BLaER1 treated with 17β-estradiol and CSF1 and Interleukin-3, amounts not matched to agents 10 nM and 100 nM (cell line): ENCODE data around the gene TMC4.
"Not testable (repeated sequence)": the region's sequence is repeated elsewhere in the genome, so short reads cannot be mapped to it uniquely, and the experiment has no call there.

Experiments used
- H3K27ac ChIP-seq, 11 experiments: shearing (Covaris generic); formaldehyde crosslinking; 2 replicates each; pipeline ENCODE4 v1.8.1; 2022
- H3K27me3 ChIP-seq, 11 experiments: shearing (Covaris generic); formaldehyde crosslinking; 2 replicates each; pipeline ENCODE4 v1.8.1; 2022
- H3K36me3 ChIP-seq, 11 experiments: shearing (Covaris generic); formaldehyde crosslinking; 2 replicates each; pipeline ENCODE4 v1.8.1; 2022
- H3K4me1 ChIP-seq, 10 experiments: shearing (Covaris generic); formaldehyde crosslinking; 2 replicates each; pipeline ENCODE4 v1.8.1; 2022
- H3K4me2 ChIP-seq, 11 experiments: shearing (Covaris generic); formaldehyde crosslinking; 2 replicates each; pipeline ENCODE4 v1.8.1; 2022
- H3K4me3 ChIP-seq, 10 experiments: shearing (Covaris generic); formaldehyde crosslinking; 2 replicates each; pipeline ENCODE4 v1.8.1; 2022
- H3K9ac ChIP-seq, 11 experiments: shearing (Covaris generic); formaldehyde crosslinking; 2 replicates each; pipeline ENCODE4 v1.8.1; 2022
- H3K9me3 ChIP-seq, 11 experiments: shearing (Covaris generic); formaldehyde crosslinking; replicated peaks in 1 of 11; 2 replicates each; pipeline ENCODE4 v1.8.1; 2022
- H4K20me1 ChIP-seq, 11 experiments: shearing (Covaris generic); formaldehyde crosslinking; 2 replicates each; pipeline ENCODE4 v1.8.1; 2022
- Cebpa-rat ChIP-seq, 11 experiments: shearing (Covaris generic); IDR thresholded peaks; 2 replicates each; pipeline ENCODE4 v1.8.1; 2022

Gene TMC4

DNA sequence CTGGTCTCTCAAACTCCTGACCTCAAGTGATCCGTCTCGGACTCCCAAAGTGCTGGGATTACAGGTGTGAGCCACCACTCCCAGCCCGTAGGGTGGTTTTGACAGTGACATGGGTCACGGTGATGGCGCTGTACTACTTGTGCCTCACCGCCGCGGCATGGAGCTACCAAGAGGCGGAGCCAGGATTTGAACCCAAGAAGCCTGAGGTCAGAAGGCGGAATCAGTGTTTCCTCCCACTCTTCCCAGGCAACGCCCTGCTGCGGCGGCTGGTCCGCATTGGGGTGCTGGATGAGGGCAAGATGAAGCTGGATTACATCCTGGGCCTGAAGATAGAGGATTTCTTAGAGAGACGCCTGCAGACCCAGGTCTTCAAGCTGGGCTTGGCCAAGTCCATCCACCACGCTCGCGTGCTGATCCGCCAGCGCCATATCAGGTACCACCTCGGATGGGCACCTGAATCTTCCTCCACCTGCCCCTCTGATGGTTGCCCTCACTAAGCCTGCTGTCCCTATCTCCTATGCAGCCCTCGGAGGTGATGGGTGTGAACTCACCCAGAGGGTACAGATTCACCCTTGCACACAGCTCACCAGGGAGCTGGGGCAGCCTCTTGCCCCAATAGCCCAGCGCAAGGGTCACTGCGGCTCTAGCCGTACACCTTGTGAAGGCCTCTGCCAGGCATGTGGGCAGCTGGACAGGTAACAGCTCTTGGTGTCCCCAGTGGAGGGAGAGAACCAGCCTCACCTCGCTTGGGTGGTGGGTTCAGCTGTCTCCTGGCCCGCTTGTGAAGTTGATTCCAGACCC, 33.3 kb upstream of the TMC4 start:
- H3K4me2 ChIP-seq: peak overlapping the region; percentile 87 to 99 (median 97)
- H3K36me3 ChIP-seq: peaks cover 66 to 91% (median 83%) of the 10 kb centered on the region in 11 experiments
- no peaks in the 10 kb centered on the region; a peak in 1 of 22 replicates for H3K9me3 ChIP-seq
- peaks cover 63 to 98% (median 89%) of the 10 kb centered on the region in 10 experiments for H3K4me1 ChIP-seq
- peak overlapping the region; percentile 91 to 99 (median 97) for H3K9ac ChIP-seq
- peaks cover 28 to 100% (median 62%) of the 10 kb centered on the region in 11 experiments; a peak in 21 of 22 replicates for H4K20me1 ChIP-seq
- TF ChIP-seq Cebpa-rat (IDR thresholded peaks at IDR 0.05): no peak
- H3K4me3 ChIP-seq: peak overlapping the region; percentile 30 to 98 (median 93); a peak in 19 of 20 replicates
- no peaks in the 10 kb centered on the region for H3K27me3 ChIP-seq
- peak overlapping the region; percentile 94 to 100 (median 97) for H3K27ac ChIP-seq

DNA sequence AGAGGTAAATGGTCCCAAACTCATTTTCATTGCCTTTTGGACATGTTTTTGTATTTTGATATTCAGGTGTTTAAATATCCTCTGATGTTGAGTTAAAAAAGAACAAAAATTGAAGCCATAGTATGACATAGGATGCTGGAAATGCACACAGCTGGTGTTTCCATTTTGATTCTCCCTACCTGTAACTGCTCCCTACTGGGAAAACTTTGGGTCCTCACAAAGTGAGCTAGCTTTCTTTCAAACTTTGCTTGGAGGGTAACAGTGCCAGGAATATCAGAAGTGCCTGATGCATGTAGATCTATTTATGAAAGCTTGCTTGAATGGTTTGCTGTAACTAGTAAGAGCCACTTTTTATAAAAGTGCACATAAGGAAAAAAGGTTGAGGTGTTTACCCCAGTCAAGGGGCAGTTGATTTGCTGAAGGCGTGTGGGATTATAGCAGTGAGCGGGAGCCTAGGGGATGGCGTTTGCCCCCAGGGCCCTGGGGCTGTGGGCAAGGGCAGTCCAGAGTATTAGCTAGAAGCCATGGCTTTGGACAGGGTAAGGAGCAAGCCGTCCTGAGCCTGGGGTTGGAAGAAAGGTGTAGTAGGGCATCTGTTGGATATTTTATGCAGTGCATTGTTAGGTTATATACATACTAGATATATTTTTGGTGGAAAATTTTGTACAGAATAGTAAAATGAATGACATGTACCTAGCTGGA, 32.0 kb upstream of the TMC4 start:
- peak overlapping the region; percentile 81 to 98 (median 96); a peak in 19 of 20 replicates for H3K4me3 ChIP-seq

DNA sequence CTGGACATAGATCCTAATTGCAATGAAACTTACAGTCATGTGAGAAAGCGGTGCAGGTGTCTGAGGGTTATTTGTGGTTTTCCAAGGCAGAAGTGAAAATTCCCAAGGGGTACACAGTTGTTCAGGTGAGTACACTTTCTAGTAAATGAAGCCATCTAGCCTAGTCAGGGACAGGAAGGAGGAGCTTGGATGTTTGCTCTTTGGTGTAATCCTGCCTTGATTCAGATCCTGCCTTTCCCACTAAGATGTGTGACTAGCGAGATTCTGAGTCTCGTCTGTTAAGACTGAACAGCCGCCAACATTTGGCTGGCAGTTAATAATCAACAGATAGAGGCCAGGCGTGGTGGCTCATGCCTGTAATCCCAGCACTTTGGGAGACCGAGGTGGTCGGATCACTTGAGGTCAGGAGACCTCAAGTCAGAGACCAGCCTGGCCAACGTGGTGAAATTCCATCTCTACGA, 30.2 kb upstream of the TMC4 start:
- TF ChIP-seq Cebpa-rat (IDR thresholded peaks at IDR 0.05): no peak
- Histone ChIP-seq H3K4me1 (peaks cover 49 to 75% (median 68%) of the 10 kb centered on the region in 10 experiments), H3K9me3 (no peaks in the 10 kb centered on the region; a peak in 1 of 22 replicates), H3K9ac (peak overlapping the region; percentile 91 to 99 (median 97)), H3K4me3 (peak overlapping the region; percentile 81 to 98 (median 96)), H3K27me3 (no peaks in the 10 kb centered on the region), H3K36me3 (peaks cover 66 to 77% (median 68%) of the 10 kb centered on the region in 11 experiments), H3K4me2 (peak overlapping the region; percentile 87 to 99 (median 97)), H4K20me1 (peaks cover 33 to 74% (median 64%) of the 10 kb centered on the region in 11 experiments; a peak in 21 of 22 replicates), H3K27ac (peak overlapping the region; percentile 95 to 100 (median 97))

More for the DNA sequence above, 32.0 kb upstream of the TMC4 start:
- Histone ChIP-seq H3K4me1 (peaks cover 52 to 88% (median 79%) of the 10 kb centered on the region in 10 experiments), H4K20me1 (peaks cover 33 to 91% (median 64%) of the 10 kb centered on the region in 11 experiments; a peak in 21 of 22 replicates), H3K36me3 (peaks cover 68 to 86% (median 82%) of the 10 kb centered on the region in 11 experiments), H3K27ac (peak overlapping the region; percentile 30 to 100 (median 97); a peak in 19 of 22 replicates), H3K9me3 (no peaks in the 10 kb centered on the region; a peak in 1 of 22 replicates), H3K9ac (peak overlapping the region; percentile 91 to 99 (median 97)), H3K27me3 (no peaks in the 10 kb centered on the region), H3K4me2 (peak overlapping the region; percentile 87 to 99 (median 97))
- TF ChIP-seq Cebpa-rat (IDR thresholded peaks at IDR 0.05): no peak

DNA sequence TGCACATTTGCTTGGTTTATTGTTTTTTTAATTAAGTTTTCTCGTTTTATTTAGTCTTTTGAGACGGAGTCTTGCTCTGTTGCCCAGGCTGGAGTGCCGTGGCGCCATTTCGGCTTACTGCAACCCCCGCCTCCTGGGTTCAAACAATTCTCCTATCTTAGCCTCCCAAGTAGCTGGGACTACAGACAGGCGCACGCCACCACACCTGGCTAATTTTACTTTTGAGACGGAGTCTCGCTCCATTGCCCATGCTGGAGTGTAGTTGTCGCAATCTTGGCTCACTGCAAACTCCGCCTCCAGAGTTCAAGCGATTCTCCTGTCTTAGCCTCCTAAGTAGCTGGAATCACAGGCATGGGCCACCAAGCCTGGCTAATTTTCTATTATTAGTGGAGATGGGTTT, 29.0 kb upstream of the TMC4 start:
- Histone ChIP-seq H3K4me2 (peak overlapping the region; percentile 87 to 99 (median 97)), H3K9ac (peak overlapping the region; percentile 91 to 99 (median 97)), H3K9me3 (no peaks in the 10 kb centered on the region; a peak in 1 of 22 replicates), H3K27ac (peak overlapping the region; percentile 95 to 100 (median 97)), H3K4me3 (peak overlapping the region; percentile 81 to 98 (median 96)), H3K36me3 (peaks cover 59 to 79% (median 68%) of the 10 kb centered on the region in 11 experiments), H3K4me1 (peaks cover 53 to 63% (median 61%) of the 10 kb centered on the region in 10 experiments), H3K27me3 (no peaks in the 10 kb centered on the region), H4K20me1 (peaks cover 33 to 62% (median 60%) of the 10 kb centered on the region in 11 experiments; a peak in 21 of 22 replicates)
- TF ChIP-seq Cebpa-rat (IDR thresholded peaks at IDR 0.05): peak in 2 of 11 experiments; percentile 32 to 38; a peak in 1 of 22 replicates

DNA sequence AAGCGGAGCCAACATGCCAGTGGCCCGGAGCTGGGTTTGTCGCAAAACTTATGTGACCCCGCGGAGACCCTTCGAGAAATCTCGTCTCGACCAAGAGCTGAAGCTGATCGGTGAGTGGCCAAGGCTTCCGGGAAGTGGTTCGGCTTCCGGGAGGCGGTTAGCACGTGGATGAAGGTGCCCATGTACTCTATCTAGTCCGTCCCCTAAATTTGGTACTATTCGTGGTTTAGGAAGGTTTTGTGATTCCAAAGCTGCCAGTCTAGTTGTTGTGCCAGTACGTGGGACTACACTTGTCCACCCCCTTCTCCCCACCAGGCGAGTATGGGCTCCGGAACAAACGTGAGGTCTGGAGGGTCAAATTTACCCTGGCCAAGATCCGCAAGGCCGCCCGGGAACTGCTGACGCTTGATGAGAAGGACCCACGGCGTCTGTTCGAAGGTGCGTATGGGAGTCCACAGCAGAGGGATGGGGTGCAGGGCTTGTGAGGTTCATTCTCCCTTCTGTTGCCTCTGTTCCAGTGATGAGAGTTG, 28.3 kb upstream of the TMC4 start:
- H3K36me3 ChIP-seq: peaks cover 52 to 77% (median 66%) of the 10 kb centered on the region in 11 experiments
- peak overlapping the region; percentile 81 to 98 (median 96) for H3K4me3 ChIP-seq
- H3K9ac ChIP-seq: peak overlapping the region; percentile 91 to 99 (median 97)
- no peaks in the 10 kb centered on the region; a peak in 1 of 22 replicates for H3K9me3 ChIP-seq
- peak overlapping the region; percentile 87 to 99 (median 97) for H3K4me2 ChIP-seq
- TF ChIP-seq Cebpa-rat (IDR thresholded peaks at IDR 0.05): no peak
- H4K20me1 ChIP-seq: peaks cover 33 to 54% (median 52%) of the 10 kb centered on the region in 11 experiments; a peak in 21 of 22 replicates
- no peaks in the 10 kb centered on the region for H3K27me3 ChIP-seq
- H3K4me1 ChIP-seq: peaks cover 53 to 61% (median 53%) of the 10 kb centered on the region in 10 experiments
- peak overlapping the region; percentile 95 to 100 (median 97) for H3K27ac ChIP-seq

DNA sequence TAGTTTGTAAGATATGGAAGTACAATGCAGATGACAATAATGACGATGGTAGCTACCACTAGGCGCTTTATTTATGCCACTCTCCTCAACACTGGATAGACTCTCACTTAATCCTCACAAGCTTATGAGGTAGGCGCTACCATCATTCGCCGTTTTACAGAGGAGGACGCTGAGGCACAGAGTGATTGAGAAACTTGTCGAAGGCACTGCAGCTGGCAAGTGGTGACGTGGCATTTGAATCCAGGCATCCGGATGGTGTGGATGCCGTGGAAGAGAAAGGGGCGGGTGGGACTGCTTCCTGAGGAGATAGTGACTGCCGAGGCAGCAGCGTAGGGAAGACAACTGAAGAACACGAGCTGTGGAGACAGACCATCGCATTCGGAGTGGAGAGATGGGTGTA, 26.4 kb upstream of the TMC4 start:
- H3K36me3 ChIP-seq: peaks cover 46 to 76% (median 61%) of the 10 kb centered on the region in 11 experiments
- peak overlapping the region in 10 of 11 experiments; percentile 95 to 100 (median 98); a peak in 12 of 22 replicates for H3K27ac ChIP-seq
- peak overlapping the region in 1 of 10 experiments; percentile 96; a peak in 1 of 20 replicates for H3K4me3 ChIP-seq
- peak overlapping the region in 10 of 11 experiments; percentile 78 to 98 (median 86); a peak in 18 of 22 replicates for H3K4me2 ChIP-seq
- H3K27me3 ChIP-seq: no peaks in the 10 kb centered on the region
- H3K9ac ChIP-seq: peak overlapping the region; percentile 91 to 99 (median 97); a peak in 16 of 22 replicates
- H3K4me1 ChIP-seq: peaks cover 34 to 61% (median 36%) of the 10 kb centered on the region in 10 experiments
- no peak for TF ChIP-seq Cebpa-rat (IDR thresholded peaks at IDR 0.05)
- H4K20me1 ChIP-seq: peaks cover 33 to 38% (median 35%) of the 10 kb centered on the region in 11 experiments; a peak in 21 of 22 replicates
- no peaks in the 10 kb centered on the region; a peak in 1 of 22 replicates for H3K9me3 ChIP-seq

DNA sequence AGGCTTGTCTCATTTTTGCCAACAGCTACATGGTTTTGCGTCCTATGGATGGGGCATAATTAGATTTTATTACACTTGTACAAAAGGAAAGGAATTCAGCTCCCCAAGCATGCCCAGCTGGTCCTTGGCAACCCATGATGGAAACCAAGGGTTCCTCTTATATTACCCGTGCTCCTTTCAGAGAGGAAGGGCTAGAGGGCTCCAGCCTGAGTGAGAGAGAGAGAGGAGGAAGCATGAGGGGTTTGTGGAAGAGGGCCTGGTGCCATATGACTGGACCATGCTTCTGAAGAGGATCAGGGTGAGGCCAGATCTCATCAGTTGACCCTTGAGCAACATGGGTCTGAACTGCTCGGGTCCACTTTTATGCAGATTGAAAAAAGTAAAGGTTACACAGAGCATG, 24.2 kb upstream of the TMC4 start:
- Histone ChIP-seq H3K4me2 (peak overlapping the region in 3 of 11 experiments; percentile 31 to 58 (median 53); a peak in 5 of 22 replicates), H3K9me3 (no peaks in the 10 kb centered on the region; a peak in 1 of 22 replicates), H3K27ac (no peak overlapping the region), H3K4me3 (no peak overlapping the region), H3K36me3 (peaks cover 43 to 75% (median 59%) of the 10 kb centered on the region in 11 experiments), H4K20me1 (peaks cover 12 to 30% (median 20%) of the 10 kb centered on the region in 11 experiments; a peak in 21 of 22 replicates), H3K27me3 (no peaks in the 10 kb centered on the region), H3K4me1 (peaks cover 24 to 76% (median 28%) of the 10 kb centered on the region in 10 experiments), H3K9ac (no peak overlapping the region)
- no peak for TF ChIP-seq Cebpa-rat (IDR thresholded peaks at IDR 0.05)

DNA sequence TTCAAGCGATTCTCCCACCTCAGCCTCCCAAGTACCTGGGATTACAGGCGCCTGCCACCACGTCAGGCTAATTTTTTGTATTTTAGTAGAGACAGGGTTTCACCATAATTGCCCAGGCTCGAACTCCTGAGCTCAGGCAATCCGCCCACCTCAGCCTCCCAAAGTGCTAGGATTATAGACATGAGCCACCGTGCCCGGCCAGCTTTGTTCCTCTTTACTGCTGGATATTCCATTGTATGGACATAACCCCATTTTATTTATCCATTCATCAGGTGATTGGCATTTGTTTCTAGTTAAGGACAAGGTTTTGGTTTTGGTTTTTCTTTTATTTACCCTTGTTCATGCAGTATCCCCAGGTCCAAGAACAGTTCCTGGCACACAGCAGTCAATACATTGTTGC, 23.6 kb upstream of the TMC4 start:
- no peak overlapping the region for H3K27ac ChIP-seq
- H3K9me3 ChIP-seq: no peaks in the 10 kb centered on the region; a peak in 1 of 22 replicates
- peak overlapping the region in 3 of 11 experiments; percentile 31 to 58 (median 53); a peak in 6 of 22 replicates for H3K4me2 ChIP-seq
- H3K9ac ChIP-seq: no peak overlapping the region
- TF ChIP-seq Cebpa-rat (IDR thresholded peaks at IDR 0.05): no peak
- peaks cover 37 to 69% (median 53%) of the 10 kb centered on the region in 11 experiments for H3K36me3 ChIP-seq
- H3K4me1 ChIP-seq: peaks cover 26 to 78% (median 31%) of the 10 kb centered on the region in 10 experiments
- peaks cover 9 to 28% (median 20%) of the 10 kb centered on the region in 11 experiments; a peak in 21 of 22 replicates for H4K20me1 ChIP-seq
- no peak overlapping the region for H3K4me3 ChIP-seq
- no peaks in the 10 kb centered on the region for H3K27me3 ChIP-seq

DNA sequence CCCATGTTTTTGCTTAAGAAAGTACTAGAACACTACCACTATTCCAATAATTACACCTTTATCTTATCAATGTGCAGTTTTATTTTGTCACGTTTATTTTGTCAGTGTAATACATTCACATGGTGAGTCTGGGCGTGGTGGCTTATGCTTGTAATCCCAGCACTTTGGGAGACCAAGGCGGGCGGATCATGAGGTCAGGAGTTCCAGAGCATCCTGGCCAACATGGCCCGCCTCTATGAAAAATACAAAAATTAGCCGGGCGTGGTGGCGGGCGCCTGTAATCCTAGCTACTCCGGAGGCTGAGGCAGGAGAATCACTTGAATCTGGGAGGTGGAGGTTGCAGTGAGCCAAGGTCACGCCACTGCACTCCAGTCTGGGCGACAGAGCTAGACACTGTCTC, 21.5 kb upstream of the TMC4 start:
- not testable (repeated sequence) for H3K27ac ChIP-seq
- H3K4me2 ChIP-seq: peak overlapping the region in 2 of 11 experiments; percentile 93 to 97; a peak in 4 of 22 replicates

More for the DNA sequence above, 21.5 kb upstream of the TMC4 start:
- not testable (repeated sequence) for H3K4me3 ChIP-seq, H3K27me3 ChIP-seq, H3K9me3 ChIP-seq
- peaks cover 18 to 71% (median 23%) of the 10 kb centered on the region in 10 experiments for H3K4me1 ChIP-seq
- H3K9ac ChIP-seq: peak overlapping the region in 2 of 11 experiments; percentile 13 to 93; a peak in 2 of 22 replicates
- H3K36me3 ChIP-seq: peaks cover 32 to 63% (median 47%) of the 10 kb centered on the region in 11 experiments
- H4K20me1 ChIP-seq: peaks cover 4 to 21% (median 16%) of the 10 kb centered on the region in 11 experiments; a peak in 13 of 22 replicates
